PFSK-1 (cell line): ENCODE results near the gene FARSB.

ENCODE experiments used
- FOXP2 ChIP-seq: optimal IDR thresholded peaks from 2 replicates; pipeline ENCODE3; 2011; ENCODE audit warnings: borderline replicate concordance, control low read depth, inconsistent platforms; ENCODE audit not compliant: insufficient read depth; ENCODE audit errors: extremely low read length, extremely low read depth
- POLR2AphosphoS5 ChIP-seq: IDR thresholded peaks from 2 replicates; pipeline ENCODE4 v1.6.1; 2012; ENCODE audit warnings: low read depth, mild to moderate bottlenecking, control low read depth, low read length, moderate library complexity
- SIN3A ChIP-seq: IDR thresholded peaks from 2 replicates; pipeline ENCODE4 v1.6.1; 2012; ENCODE audit warnings: mild to moderate bottlenecking, low read length, moderate library complexity, borderline replicate concordance; ENCODE audit not compliant: insufficient read depth
- TAF1 ChIP-seq: IDR thresholded peaks from 2 replicates; pipeline ENCODE4 v1.6.1; 2012; ENCODE audit warnings: low read length, control low read depth, borderline replicate concordance; ENCODE audit not compliant: insufficient read depth
- TF ChIP-seq, protein P1 (sequence below), 2 experiments: IDR thresholded peaks; 2 replicates each; pipeline versions ENCODE4 v1.6.1 to v1.8.0; 2011 to 2012; ENCODE audit warnings: low read depth in 2 of 2, low read length in 2 of 2, control low read depth in 1 of 2, inconsistent platforms in 1 of 2, mild to moderate bottlenecking in 1 of 2, moderate library complexity in 1 of 2; ENCODE audit not compliant: insufficient read depth in 1 of 2

The FARSB gene

DNA sequence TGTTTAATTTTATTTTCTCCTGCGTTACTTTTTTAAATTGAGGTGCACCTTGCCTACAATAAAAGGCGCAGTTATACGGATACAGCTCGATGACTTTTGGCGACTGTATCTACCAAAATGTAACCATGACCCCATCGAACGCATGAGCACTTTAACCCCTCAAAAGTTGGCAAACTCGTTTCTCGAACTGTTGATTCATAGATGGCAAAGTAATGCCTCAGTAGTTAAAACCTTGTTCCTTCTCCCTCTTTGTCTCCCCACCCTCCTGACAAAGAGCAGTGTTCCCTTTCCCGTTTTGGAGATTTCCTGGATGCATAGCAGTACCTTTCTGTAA is 16.1 kb upstream of the FARSB start:
- TF ChIP-seq POLR2AphosphoS5 (no peak), TAF1 (no peak), SIN3A (no peak), FOXP2 (no peak)
- TF ChIP-seq, protein P1, sequence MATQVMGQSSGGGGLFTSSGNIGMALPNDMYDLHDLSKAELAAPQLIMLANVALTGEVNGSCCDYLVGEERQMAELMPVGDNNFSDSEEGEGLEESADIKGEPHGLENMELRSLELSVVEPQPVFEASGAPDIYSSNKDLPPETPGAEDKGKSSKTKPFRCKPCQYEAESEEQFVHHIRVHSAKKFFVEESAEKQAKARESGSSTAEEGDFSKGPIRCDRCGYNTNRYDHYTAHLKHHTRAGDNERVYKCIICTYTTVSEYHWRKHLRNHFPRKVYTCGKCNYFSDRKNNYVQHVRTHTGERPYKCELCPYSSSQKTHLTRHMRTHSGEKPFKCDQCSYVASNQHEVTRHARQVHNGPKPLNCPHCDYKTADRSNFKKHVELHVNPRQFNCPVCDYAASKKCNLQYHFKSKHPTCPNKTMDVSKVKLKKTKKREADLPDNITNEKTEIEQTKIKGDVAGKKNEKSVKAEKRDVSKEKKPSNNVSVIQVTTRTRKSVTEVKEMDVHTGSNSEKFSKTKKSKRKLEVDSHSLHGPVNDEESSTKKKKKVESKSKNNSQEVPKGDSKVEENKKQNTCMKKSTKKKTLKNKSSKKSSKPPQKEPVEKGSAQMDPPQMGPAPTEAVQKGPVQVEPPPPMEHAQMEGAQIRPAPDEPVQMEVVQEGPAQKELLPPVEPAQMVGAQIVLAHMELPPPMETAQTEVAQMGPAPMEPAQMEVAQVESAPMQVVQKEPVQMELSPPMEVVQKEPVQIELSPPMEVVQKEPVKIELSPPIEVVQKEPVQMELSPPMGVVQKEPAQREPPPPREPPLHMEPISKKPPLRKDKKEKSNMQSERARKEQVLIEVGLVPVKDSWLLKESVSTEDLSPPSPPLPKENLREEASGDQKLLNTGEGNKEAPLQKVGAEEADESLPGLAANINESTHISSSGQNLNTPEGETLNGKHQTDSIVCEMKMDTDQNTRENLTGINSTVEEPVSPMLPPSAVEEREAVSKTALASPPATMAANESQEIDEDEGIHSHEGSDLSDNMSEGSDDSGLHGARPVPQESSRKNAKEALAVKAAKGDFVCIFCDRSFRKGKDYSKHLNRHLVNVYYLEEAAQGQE (IDR thresholded peaks at IDR 0.05; ENCODE audit: insufficient read depth in 1 of 2, low read depth in 2 of 2, low read length in 2 of 2), result no peak

DNA sequence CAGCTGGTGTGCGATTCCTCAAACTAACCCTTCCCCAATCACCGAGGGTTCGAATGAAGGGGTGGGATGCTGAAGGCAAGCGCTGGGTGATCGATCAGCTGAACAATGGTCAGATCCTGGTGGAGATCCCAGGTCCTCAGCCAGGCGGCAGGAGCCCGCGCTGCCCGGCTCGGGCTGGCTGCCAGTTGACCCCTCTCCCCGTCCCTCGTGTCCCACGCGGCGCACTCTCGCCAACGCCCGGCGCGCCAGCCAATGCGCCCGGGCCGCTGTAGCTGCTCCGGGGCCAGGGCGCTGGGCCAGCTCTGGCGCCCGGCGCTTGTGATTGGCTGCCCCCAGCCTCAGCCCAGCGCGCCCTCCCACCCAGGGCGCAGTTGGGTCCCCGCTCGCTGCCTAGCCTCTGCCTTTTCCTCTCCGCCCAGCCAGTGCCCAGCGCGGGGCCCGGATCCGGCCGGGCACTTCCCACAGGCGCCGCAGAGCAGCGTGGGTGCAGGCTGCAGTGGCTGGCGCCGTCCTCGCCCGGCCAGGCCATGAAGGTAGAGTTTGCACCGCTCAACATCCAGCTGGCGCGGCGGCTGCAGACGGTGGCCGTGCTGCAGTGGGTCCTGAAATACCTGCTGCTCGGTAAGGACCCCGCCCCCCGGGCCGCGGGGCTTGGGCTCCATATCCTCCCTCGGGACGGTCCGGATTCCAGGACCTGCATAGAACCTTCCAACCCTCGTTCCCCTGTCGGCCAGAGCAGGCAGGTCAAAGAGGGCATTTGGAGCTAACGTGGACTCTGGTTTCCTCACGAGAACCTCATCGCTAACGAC is 15.6 kb upstream of the FARSB start, which contains the start of gene MOGAT1:
TSS of gene MOGAT1 (plus strand) at position 400 of the 809 bp plus-strand sequence. CDS start at position 528, 128 bp downstream.
- TF ChIP-seq SIN3A (no peak), TAF1 (no peak), FOXP2 (no peak), POLR2AphosphoS5 (no peak)
- TF ChIP-seq, protein P1 (IDR thresholded peaks at IDR 0.05; ENCODE audit: insufficient read depth in 1 of 2, low read depth in 2 of 2, low read length in 2 of 2), result no peak

DNA sequence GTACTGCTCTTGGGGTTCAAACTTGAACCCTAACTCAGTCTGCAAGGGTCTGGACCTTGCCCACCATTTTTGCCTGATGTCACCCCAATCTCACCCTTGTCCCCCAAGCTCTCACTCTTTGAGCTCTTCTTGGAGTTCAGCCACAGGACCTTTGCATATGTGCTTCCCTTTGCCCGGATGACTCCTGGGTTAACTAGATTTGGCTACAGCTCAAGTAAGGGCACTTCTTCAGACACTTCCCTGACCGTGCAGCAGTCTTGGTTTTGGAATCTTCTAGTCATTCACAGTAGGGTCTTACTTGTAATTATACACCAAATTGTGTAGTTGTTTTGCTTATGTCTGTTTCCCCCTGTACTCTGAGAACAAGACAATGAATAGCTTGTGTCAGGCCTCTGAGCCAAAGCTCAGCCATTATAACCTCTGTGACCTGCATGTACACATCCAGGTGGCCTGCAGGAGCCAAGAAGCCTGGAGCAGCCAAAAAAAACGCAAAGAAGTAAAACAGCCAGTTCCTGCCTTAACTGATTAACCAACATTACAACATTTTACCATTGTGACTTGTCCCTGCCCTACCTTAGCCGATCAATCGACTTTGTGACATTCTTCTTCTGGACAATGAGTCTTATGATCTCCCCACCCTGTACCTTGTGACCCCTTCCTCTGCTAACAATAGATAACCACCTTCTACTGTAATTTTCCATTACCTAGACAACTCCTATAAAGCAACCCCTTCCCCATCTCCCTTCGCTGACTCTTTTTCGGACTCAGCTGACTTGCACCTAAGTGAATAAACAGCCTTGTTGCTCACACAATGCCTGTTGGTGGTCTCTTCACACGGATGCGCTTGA is 14.5 kb upstream of the FARSB start:
- TF ChIP-seq SIN3A (no peak), TAF1 (no peak), POLR2AphosphoS5 (no peak), FOXP2 (no peak)
- TF ChIP-seq, protein P1 (IDR thresholded peaks at IDR 0.05; ENCODE audit: insufficient read depth in 1 of 2, low read depth in 2 of 2, low read length in 2 of 2), result no peak

DNA sequence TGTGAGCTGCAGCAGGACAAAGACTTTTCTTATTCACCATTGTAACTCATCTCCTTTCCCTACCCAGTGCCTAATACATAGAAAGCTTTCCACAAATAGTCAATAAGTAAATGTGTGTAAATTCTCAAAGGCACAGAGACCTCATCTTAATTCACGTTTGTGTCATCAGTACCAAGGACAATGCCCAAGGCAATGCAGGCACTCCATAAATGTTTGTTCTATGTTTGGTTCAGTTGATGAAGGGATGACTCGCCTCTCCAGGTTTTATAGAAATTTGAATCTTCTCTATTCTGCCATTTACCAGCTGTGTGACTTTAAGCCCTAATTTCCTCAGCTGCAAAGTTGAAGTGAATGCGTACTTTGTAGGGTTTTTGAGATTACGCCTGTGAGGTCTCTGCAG is 13.5 kb upstream of the FARSB start:
- TF ChIP-seq SIN3A, result no peak
- TF ChIP-seq, protein P1 (IDR thresholded peaks at IDR 0.05; ENCODE audit: insufficient read depth in 1 of 2, low read depth in 2 of 2, low read length in 2 of 2), result peak in 1 of 2 experiments; percentile 76; a peak in 2 of 4 replicates
- no peak for TF ChIP-seq POLR2AphosphoS5
- no peak for TF ChIP-seq TAF1
